GM12864 (cell line): ENCODE data around the gene AHI1.
"Not testable (repeated sequence)": the region's sequence is repeated elsewhere in the genome, so short reads cannot be mapped to it uniquely, and the experiment has no call there.

Experiments used
- DNase-seq: peaks from one replicate; pipeline ENCODE4 v3.0.0-alpha.2; 2011; ENCODE audit warnings: low read depth
- H3K4me3 ChIP-seq: 2 replicates; pipeline ENCODE4 v1.5.1; 2011; ENCODE audit warnings: mild to moderate bottlenecking, low read depth, low read length, control low read depth
- TF ChIP-seq, protein P1 (sequence below): IDR thresholded peaks from 2 replicates; pipeline ENCODE4 v1.5.1; 2011; ENCODE audit warnings: low read depth, mild to moderate bottlenecking, moderate library complexity, low read length, control low read depth, inconsistent platforms; ENCODE audit errors: missing control alignments

The AHI1 gene

DNA sequence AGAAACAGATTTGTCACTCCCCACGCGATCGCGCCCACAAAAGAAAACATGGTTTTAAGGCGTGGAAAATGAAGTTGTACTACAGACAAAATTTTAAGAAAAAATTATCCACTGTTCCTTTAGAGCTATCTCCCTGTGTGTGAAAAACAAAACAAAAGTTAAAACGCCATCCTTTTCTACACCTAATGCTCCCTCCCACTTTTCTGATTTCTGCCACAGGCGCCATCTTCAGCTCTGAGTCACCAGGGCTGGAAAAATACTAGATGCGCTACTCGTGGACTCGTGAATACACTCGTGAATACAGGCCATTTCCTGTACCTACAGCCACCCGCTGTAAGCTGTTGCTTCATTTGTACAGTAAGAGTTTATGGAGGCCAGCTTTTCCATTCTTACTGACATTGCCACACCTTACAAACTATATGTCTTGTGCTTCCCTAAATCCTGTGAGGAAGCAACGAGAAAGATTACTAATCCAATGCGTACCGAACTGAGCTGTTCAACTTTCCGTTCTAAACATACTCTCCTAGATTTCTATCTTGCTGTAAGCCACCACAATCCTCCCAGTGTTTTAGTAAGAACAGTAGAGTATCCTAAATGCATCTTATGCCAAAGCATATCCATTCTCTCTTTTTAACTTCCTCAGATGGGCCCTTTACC is 773 bp upstream of the AHI1 start:
- H3K4me3 ChIP-seq = peak overlapping the region; percentile 94
- no peak for DNase-seq
- TF ChIP-seq, protein P1, sequence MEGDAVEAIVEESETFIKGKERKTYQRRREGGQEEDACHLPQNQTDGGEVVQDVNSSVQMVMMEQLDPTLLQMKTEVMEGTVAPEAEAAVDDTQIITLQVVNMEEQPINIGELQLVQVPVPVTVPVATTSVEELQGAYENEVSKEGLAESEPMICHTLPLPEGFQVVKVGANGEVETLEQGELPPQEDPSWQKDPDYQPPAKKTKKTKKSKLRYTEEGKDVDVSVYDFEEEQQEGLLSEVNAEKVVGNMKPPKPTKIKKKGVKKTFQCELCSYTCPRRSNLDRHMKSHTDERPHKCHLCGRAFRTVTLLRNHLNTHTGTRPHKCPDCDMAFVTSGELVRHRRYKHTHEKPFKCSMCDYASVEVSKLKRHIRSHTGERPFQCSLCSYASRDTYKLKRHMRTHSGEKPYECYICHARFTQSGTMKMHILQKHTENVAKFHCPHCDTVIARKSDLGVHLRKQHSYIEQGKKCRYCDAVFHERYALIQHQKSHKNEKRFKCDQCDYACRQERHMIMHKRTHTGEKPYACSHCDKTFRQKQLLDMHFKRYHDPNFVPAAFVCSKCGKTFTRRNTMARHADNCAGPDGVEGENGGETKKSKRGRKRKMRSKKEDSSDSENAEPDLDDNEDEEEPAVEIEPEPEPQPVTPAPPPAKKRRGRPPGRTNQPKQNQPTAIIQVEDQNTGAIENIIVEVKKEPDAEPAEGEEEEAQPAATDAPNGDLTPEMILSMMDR = no peak

DNA sequence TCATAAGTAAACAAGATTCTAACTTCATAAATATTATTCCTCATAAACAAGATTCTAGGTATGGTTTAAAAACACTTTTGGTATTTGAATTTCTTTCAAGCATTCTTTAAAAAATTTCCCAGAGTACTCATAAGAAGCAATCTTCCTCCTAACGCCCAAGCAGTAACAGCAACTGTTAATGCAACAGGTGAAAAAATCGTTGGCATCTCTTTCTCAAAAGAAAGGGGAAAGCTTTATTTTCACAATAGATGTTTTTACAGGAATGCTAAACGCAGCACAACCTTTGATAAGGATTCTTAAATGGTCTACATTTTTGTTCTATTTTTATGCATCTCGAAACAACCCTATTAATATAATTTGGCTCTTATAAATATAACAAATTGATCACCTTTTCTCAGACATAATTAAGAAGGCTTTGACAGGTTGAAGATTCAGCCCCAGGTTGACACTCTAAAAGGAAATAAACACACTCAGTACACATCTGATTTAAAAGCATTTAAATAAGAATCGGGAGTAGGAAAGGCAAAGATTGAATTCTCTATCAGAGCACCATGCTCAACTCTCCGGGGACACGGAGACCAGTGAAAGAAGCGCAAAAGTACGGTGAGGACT is 634 bp downstream of the AHI1 start:
- peak overlapping the region; percentile 94 for H3K4me3 ChIP-seq
- TF ChIP-seq, protein P1 = no peak
- DNase-seq = no peak

- no peak for DNase-seq
- no peak overlapping the region for H3K4me3 ChIP-seq
- TF ChIP-seq, protein P1 = no peak
Observed at GRCh38 chr6:135493218-135493961, 4.2 kb downstream of the AHI1 start.

GRCh38 chr6:135490381-135490780 is 7.2 kb downstream of the AHI1 start:
- H3K4me3 ChIP-seq = no peak overlapping the region
- no peak for DNase-seq
- TF ChIP-seq, protein P1 = no peak

DNA sequence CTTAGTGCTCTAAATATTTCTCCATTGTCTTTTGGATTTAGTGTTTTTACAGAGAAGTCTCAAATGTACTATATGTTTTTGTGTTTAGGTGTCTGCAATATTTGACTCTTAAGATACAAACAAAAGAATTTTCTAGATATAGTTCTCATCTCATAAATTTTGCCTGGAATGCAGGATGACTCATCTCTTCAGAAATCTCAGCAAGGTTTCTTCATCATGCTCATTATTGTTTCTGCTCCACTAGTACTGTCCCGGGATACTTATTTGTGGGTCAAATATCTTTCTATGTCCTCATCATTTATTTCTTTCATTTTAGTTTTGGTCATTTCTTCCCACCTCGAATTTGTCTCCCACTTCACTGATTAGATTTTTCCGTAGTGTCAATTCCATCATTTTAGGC is 9.5 kb downstream of the AHI1 start:
- no peak overlapping the region for H3K4me3 ChIP-seq
- no peak for DNase-seq
- TF ChIP-seq, protein P1 = no peak

GRCh38 chr6:135483903-135484302 is 13.6 kb downstream of the AHI1 start:
- not testable (repeated sequence) for DNase-seq, H3K4me3 ChIP-seq

DNA sequence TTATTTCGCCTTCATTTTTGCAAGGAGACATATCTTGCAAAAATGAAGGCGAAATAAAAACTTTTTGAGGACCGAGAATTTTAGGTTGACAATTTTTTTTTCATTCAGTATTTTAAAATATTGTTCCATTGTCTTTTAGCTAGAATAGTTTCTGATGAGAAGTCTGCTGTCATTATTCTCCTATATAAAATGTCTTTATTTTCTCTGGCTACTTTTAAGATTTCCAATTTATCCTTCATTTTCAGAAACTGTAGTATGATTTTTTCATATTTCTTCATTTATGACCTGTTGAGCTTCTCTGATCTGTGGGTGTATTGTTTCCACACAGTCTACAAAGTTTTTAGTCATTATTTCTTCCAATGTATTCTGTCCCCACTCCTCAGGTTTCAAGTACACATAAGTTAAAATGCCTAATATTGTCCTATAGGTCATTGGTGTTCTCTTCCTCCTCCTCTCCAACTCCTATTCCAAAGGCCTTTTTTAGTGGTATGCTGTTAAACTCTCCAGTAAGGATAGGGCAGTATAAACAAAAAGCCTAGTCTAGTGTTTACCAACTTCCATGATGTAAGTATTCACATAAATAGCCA is 15.7 kb downstream of the AHI1 start:
- no peak overlapping the region for H3K4me3 ChIP-seq
- TF ChIP-seq, protein P1 = no peak
- no peak for DNase-seq
